ENCODE data around the gene NCOA4.
A peak's percentile ranks its signal among the peaks of the same experiment; 100 is the strongest.
"Not testable (repeated sequence)": the region's sequence is repeated elsewhere in the genome, so short reads cannot be mapped to it uniquely, and the experiment has no call there.

The NCOA4 gene

GRCh38 chr10:46019177-46019528, 11.3 kb downstream of the NCOA4 start:
- DNase-seq = no peak

GRCh38 chr10:46018453-46019176, 11.8 kb downstream of the NCOA4 start:
- DNase-seq = no peak

GRCh38 chr10:46017733-46018132, 12.7 kb downstream of the NCOA4 start:
- DNase-seq = no peak

DNA sequence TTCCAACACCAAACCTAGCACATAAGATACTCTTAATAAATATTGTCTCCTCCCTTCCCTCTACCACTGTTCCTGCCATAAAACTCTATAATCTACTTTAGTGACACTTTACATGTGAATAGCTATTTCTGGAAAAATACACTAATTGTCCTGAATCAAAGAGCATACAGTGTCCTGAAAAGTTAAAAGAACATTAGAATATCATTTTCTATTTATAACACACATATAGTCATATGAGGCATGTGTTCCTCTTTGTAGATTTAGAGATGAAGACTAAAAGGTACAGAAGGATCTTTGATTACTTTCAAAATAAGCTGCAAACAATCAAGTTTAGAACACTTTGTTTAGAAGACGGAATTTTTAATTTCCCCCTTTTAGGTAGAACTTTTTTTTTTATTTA, 13.6 kb downstream of the NCOA4 start:
- no peak for DNase-seq

DNA sequence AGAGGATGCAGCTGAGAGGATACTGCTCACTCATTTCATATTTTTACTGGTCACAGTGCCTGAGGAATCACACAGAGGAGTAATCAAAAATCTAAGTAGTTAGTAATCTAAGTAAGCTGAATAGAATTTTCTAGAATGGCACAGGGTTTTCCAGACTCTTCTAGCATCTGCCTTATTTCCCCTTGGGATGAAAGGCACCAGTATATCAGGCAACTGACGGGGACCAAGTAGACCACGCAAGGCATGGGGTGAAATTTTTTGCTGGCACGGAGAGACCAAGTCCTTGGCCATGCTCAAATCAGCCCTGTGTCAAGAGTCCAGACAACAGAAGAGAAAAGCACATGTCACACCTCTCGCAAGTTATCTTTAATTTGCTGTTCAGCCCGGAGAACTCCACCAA, 14.2 kb downstream of the NCOA4 start:
- no peak for DNase-seq

- no peak for DNase-seq
Observed at GRCh38 chr10:46014683-46015405, 15.6 kb downstream of the NCOA4 start.

GRCh38 chr10:46014206-46014605, 16.2 kb downstream of the NCOA4 start:
- DNase-seq = no peak

DNA sequence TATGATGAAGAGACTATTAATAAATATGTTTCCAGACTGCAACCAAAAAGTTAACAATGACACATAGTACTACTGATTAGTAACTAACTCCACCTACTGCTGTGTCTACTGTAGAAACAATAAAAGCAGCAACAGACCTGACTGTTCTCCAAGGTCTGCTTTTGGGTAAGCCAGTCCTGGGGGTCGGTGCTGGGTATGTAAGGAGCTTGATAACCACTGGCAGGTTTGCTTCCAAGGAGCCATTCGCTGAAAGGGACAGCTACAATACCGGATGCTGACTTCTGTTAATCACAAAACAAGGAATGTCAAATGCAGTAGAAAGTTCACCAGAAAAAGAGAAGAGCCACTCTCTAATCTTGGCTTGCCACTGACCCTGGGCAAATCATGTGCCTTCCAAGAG, 17.7 kb downstream of the NCOA4 start:
- no peak for DNase-seq

GRCh38 chr10:46006219-46006618, 24.2 kb downstream of the NCOA4 start:
- no peak for DNase-seq

DNA sequence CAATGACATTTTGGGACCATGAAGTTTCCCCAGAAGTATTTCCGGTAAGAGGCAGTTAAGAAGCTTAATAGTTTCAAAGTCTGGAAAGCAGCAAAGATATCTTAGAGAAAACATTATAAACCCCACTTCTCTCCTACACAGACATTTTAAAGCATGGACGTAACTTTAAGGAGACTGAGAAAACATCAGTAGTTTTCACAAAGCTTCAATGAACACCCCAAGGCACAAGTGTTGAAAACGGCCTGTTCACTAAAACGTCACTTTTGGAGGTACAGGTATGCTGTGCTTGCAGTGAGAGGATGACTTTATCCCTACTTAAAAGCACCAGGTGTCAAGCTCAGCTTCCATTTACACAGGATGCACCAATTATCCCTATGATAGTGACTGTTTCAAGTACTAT, 25.0 kb downstream of the NCOA4 start:
- no peak for DNase-seq

- DNase-seq = no peak
Observed at GRCh38 chr10:46004963-46005362, 25.5 kb downstream of the NCOA4 start.

DNA sequence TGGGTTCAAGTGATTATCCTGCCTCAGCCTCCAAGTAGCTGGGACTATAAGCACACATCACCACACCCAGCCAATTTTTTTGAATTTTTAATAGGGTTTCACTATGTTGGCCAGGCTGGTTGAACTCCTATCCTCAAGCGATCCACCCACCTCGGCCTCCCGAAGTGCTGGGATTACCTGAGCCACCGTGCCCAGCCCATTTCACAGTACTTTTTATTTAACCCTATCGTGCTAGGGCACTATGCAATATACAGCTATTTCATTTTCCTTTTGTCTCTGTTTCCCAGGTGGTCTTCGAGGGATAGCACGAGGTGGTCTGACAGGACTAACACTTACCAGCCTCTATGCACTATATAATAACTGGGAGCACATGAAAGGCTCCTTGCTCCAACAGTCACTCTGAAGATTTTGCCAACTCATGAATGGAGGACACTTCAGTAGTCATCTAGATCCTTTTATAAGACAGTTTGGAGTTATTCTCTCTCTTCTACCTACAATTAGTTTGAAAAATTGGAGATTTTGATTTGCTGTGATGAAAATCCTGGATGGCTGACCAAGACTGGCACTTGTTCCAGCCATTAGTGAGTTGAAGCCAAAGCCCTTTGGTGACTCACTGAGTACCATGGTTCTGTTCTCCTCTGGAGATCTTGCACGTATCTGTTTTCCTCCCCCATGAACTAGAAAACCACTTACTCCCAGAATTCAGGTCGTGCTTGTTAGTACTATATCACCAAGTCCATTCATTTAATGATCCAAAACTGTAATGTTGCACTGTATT, 27.3 kb downstream of the NCOA4 start:
- DNase-seq = no peak

- DNase-seq = not testable (repeated sequence)
Observed at GRCh38 chr10:46002189-46002687, 28.2 kb downstream of the NCOA4 start.

- DNase-seq = no peak
Observed at GRCh38 chr10:46001187-46001756, 29.2 kb downstream of the NCOA4 start.

DNA sequence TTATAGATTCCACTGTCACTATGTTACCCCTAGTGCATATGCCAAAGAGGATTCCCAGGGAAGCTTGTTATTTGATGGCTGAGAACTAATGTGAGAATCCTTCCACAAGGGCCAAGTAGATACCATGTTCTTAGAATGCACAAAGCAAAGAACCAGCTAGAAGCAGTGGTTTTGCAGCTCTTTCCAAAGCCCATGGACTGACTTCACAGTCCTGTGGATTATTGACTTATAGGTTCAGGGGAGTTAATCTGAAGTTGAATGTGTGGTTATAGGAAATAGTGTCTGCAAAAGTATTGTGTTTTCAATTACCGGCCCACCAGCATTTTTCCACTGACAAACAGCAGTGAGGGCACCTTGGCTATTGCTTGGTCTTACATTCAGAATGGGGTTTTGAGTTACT, 29.9 kb downstream of the NCOA4 start:
- no peak for DNase-seq

- not testable (repeated sequence) for DNase-seq
Observed at GRCh38 chr10:45999955-46000354, 30.5 kb downstream of the NCOA4 start.

DNA sequence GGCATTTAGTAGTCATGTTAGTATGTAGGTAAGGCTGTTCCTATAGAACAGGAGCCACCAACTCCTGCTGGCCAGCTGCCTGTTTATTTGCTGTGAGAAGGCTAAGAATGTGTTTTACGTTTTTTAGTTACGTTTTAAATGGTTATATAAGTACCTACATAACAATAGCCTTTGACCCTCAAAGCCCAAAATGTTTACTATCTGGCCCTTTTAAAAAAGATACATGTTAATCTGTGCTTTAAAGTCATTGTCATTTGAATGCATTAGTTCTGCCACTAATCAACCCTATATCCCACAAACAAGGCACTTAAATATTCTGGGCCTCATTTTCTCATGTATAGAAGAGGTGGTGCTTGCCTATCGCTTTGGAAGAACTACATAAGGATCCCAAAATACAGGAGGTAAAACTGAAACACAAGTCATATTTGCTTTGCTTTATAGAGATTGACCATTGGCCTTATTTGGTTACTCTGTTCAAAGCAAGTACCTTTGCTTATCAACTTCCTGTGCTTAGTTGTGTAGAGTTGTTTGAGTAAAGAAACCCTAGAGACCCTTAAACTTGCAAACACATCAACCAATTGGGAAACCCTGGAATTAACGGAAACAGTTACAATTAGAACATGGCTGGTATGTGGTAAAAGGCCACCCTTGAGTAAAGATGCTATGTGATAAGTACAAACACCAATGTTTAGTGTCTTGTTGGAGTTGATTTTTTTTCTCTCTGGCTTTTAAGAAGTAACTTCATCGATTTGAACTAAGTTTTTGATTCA, 32.2 kb downstream of the NCOA4 start:
- DNase-seq = no peak

DNA sequence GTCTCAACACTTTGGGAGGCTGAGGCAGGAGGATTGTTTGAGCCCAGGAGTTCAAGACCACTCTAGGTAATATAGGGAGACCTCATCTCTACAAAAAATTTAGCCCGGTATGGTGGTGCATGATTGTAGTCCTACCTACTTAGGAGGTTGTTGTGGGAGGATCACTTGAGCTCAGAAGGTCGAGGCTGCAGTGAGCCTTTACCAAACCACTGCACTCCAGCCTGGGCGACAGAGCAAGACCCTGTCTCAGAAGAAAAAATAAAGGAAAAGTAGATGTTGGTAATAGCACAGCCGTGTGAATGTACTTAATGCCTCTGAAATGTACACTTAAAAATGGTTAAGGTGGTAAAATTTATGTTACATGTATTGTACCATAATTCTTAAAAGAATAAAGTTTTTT, 32.9 kb downstream of the NCOA4 start:
- no peak for DNase-seq

GRCh38 chr10:45985590-45985989, 44.8 kb downstream of the NCOA4 start:
- DNase-seq = not testable (repeated sequence)

- DNase-seq = not testable (repeated sequence)
Observed at GRCh38 chr10:45984473-45984872, 46.0 kb downstream of the NCOA4 start.

GRCh38 chr10:45983538-45984186, 46.8 kb downstream of the NCOA4 start:
- peak; percentile 21 for DNase-seq

DNA sequence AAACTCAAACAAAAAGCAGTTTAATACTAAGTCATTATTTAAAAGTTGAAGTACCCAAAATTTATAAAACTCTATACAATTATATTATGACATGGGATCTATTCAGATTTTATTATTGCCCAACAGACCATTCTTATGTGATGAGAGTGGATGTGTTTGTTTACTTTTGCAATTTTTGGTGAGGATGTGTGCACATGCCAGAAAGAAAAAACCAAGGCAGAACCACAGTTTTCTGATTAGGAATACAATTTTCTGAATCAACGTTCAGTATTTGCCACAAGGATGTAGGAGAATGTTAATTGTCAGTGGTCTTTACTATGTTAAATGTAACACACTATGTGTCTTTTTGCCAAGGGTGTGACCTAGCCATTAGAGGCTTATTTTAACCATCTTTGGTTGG, 49.1 kb downstream of the NCOA4 start:
- not testable (repeated sequence) for DNase-seq
